ENCODE results near the gene RMRP.

- TF ChIP-seq EZH2 (IDR thresholded peaks at IDR 0.05; ENCODE audit: low read depth, unreplicated experiment) = no peak
- no peak for TF ChIP-seq JUNB (IDR thresholded peaks at IDR 0.05; ENCODE audit: unreplicated experiment)
- no peak for TF ChIP-seq CTCF (conservative IDR thresholded peaks at IDR 0.05; ENCODE audit: low read depth in 2 of 2)
- TF ChIP-seq EZH2phosphoT487 (IDR thresholded peaks at IDR 0.05; ENCODE audit: unreplicated experiment) = no peak
- no peak for TF ChIP-seq CREB1 (CRISPR knock-in tag; IDR thresholded peaks at IDR 0.05; ENCODE audit: low read depth)
- TF ChIP-seq POLR2AphosphoS5 (IDR thresholded peaks at IDR 0.05; ENCODE audit: low read depth) = no peak
These were observed 10.1 kb upstream of the RMRP start for GRCh38 chr9:35667939-35668338.
